ENCODE results near the gene NOM1. TPM values are rescaled to one million over a fixed set of nuclear protein-coding genes. Genes with fewer than 3 reads are reported as not detected.
A peak's percentile ranks its signal among the peaks of the same experiment; 100 is the strongest.

NOM1 gene
- total RNA-seq, 1 donor from 2014 or later: 14.4 TPM

DNA sequence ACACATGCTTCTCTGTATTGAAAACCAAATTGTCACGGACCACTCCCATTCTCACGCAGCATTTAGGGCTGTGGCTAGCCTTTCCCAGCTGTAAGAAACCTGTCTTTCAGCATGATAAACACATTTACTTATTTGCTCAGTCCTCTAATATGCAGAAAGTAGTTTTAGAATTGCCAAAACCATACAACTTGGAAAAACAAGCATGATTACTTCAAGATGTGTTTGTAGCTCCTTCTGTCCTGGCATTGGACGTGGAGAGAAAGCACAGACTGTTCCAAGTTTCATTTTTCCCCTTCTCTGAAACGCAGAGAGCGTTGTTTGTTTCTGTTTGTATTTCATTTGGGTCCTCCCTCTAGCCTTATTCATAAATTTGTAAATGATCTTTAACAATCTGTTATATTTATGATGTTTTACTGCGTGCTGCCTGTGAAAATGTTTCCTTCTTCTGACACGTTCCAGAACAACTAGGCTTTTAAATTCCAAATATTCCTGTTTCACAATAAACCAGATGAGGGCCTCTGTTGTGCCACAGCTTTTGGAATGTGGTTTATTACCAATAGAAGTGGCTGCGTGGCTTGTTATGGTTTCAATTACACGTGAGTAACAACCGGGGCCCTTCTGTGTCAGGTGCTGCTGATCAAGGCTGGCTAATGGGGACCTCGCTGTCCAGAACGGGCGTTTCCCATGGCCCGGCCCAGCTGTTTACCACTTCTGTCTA lies 34.8 kb downstream of the NOM1 start:
- peak; percentile 44 for DNase-seq (ENCODE audit: low spot score)

DNA sequence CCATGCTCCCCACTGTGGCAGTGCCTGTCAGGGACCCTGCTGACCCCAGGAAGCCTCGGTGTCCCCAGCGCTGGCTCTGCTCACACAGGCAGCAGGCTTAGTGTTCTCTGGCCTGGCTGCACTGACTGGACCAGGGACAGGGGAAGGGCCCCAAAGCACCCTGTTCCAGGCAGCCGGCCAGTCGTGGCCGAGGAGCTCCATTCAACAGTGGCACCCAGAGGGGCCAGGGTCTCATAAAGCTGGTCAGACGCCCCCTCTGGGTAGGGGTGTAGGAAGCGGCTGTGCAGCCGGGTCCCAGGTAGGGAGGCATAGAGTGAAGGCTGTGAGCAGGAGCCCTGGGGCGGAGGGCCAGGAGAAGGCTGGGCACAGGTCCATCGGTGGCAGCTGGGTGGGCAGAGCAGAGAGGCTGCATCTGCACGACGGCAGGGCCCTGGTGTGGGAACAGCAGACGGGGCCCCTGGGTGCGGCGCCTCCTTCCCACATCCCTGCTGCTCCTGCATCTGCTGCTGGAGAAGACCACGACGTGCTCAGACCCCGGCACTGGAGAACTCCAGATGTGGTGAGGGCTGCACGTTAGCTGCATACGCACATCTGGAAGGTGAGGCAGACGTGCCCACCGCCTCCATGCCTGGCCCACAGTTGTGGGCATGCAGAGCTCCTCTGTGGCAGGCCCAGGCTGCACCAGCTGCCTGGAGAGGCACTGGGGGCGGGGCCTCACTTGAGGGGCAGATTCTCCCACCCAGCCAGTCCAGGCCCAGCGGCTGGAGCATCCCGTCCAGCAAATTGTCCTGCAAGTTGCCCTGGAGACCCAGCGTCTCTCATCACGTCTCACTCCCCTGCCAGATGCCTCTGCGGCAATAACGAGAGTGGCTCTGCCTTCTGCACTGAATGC lies 35.8 kb downstream of the NOM1 start:
- DNase-seq (ENCODE audit: low spot score): no peak

DNA sequence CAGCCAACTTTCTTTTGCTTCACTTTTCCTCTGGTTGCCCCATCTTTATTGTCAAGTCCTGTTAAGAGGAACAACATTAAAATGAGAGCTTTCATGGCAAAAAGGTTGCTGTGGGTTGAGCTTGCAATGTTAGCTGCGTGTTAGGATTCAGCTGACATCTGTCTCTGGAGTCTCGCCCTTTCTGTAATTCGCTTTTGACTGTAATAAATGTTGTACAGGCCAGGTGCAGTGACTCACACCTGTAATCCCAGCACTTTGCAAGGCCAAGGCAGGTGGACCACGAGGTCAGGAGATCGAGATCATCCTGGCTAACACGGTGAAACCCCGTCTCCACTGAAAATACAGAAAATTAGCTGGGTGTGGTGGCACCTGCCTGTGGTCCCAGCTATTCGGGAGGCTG lies 36.9 kb downstream of the NOM1 start:
- DNase-seq (ENCODE audit: low spot score): no peak

DNA sequence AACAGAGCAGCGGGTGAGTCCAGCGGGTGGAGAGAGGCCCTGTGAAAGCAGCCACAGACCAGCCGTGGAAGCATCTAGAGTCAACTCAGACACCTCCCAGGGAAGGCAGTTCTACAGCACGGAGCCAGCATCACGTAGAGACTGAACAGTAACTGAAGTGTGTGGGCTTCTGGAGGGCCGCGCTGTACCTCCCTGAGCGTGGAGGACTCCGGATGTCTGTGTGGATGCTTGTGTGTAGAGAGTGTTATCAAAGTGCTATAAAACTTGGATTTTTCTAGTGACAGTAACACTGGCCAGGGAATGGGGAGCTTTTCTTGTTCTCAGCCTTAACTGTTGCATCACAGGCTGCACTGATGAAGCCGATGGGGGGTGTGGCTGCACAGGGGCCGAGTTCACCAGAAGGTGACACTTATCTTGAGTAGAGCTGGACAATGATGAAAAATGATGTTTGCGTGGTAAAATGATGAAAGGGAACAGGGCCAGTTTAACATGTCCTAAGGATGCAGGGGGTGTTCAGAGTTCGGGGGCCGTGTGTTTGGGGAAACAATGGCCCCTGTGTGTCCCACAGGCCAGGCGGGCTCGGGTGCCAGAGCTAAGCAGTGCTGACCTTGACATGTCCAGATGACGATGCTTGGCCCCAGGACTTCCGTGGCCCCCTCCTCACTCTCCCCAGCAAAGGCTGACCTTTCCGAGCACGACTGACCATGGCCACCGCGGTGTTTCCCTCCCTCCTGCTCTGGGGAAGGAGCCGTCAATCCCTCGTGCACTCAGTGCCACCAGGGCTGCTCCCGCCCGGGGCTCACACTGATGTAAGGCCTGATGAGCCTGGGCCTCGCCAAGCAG lies 39.1 kb downstream of the NOM1 start:
- peak; percentile 97 for DNase-seq (ENCODE audit: low spot score)

DNA sequence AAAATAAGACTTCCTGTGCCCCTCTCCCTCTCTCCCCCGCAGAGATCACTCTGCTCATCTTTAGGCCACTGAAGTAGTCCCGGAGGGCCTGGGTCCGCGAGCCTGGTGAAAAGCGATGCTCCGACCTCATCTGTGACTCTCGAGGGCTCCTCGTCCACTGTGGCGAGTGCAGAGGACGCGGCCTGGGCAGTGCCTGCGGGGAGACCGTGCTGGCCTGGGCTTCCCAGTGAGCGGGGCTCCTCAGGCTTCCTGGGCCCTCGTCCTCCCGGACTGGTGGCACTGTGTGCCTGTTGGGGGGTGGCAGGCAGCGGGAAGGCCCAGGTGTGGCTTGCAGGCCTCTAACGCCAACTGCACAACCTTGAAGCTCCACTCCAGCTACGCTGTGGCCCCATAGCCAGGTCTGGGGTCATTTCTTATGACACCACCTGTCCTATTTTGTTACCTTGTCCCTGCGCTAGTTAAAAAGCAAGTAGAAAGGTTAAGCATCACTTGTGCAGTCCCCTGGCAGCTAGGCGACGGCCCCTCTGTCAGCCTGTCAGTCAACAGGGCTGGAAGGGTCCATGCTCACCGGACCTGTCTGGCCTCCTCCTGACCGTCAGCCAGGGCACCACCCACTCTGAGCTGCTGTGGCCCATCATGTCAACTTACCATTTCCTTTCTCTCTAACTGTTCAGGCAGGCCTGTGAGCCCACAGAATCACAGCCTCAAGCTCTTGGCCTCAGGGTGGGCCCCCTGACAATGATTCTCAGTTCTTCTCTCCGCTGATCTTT lies 40.4 kb downstream of the NOM1 start:
- DNase-seq (ENCODE audit: low spot score): no peak

DNA sequence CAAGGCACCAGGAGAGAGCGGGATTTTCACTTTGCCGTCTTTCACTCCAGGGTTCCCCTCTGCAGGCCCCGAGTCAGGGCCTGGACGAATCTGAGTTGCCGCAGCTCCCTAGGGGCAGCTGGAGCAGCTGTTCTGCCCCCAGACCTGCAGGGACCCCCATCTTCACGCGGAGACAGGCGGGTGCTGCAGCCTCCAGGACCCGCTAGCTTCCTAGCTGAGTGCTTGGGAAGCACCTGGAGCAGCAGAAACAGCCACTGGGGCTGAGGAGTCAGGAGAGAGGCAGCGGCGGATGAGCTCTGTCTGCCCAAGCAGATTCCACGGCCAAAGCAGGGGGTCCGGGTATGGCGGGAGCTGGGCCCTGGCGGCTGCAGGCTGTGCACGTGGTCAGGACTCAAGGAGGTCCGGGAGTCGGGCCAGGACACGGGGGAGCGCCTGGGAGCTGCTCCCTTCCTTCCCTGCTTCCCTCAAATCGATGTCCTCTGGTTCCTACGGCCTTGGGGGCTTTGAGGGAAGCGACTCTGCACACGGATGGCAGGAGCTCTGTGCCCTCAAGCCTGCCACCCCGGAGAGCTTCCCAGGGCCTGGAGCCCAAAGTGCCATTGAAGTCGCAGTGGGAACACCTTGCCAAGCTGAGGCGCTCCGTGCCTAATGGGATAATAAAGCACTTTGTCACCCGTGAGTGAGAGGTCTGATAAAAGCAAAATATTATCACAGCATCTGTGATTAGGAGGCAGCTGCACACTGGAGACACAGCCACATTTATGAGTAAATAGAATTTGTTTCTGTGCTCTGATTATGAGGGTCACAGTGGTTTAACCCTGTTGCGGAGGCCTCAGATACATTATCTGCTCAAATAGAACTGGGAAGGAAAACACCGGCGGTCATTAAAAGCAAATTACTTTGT lies 43.8 kb downstream of the NOM1 start:
- peak; percentile 49 for DNase-seq (ENCODE audit: low spot score)

DNA sequence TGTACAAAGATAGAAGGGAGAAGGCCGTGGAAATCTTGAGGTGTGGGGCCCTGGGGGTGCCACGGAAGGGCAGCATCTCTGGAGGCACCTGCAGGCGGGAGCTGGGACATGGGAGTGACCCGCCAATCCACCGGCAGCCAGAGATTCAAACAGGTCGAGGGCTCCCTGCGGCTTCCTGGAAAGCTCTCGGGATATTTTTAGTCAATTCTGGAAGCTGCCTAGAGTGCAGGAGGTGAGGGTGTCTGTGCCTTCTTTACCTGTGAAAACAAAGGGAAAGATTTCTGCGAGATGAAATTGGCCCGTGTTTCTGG lies 44.4 kb downstream of the NOM1 start:
- no peak for DNase-seq (ENCODE audit: low spot score)

DNA sequence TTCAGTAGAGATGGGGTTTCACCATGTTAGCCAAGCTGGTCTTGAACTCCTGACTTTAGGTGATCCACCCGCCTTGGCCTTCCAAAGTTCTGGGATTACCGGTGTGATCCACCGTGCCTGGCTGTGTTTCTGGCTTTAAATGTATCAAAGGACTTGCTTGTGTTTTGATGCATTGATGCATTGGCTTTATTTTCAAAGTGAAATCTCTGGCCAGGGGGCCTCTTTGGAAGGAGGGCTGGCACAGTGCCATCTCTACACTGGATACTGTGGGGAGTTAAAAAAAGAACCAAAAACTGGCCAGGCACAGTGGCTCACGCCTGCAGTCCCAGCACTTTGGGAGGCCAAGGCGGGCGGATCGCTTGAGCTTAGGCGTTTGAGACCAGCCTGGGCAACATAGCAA lies 44.9 kb downstream of the NOM1 start:
- peak; percentile 18 for DNase-seq (ENCODE audit: low spot score)

DNA sequence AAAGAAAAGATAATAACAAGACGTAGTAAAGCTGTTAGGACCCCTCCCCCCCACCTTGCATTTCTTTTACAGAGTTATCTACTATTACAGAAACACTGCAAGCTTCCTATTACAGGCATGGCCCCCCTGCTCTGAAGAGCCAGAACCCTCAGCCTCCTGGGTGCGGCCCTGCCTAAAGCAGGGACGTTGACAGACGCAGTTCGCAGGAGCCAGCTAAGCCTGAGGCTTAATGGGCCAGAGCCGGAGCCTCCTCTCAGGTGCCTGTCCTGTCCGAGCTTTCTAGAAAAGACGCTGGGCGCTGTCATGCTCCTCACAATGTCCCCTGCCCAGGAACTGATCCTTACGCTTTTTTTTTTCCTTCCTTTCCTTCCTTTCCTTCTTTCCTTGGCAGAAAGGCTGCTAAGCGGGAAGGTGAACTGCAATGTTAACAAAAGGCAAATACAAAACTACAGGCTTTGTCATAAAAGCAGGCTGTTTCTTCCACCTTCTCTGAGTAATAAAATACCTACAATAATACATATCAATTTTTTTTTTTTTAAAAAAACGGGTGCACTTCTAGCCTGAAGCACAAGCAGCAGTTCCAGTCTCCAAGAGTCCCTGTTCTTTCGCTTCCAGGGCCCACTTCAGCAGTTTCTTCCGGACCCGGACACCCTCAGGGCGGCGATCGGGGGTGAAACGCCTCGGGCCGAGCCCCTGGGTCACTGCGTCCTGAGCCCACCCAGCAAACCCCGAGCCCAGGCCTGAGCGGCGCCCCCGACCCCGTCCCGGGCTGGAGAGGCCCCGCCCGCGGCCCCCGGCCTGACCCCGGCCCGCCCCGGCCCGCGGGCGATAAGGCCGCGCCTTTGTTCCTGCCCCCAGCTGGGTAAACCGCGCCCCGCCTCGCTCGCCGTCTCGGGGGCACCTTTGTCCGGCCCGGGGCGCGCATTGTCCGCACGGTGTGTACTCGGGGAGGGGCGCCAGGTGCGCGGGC lies 49.8 kb downstream of the NOM1 start:
- DNase-seq (ENCODE audit: low spot score): peak; percentile 17

DNA sequence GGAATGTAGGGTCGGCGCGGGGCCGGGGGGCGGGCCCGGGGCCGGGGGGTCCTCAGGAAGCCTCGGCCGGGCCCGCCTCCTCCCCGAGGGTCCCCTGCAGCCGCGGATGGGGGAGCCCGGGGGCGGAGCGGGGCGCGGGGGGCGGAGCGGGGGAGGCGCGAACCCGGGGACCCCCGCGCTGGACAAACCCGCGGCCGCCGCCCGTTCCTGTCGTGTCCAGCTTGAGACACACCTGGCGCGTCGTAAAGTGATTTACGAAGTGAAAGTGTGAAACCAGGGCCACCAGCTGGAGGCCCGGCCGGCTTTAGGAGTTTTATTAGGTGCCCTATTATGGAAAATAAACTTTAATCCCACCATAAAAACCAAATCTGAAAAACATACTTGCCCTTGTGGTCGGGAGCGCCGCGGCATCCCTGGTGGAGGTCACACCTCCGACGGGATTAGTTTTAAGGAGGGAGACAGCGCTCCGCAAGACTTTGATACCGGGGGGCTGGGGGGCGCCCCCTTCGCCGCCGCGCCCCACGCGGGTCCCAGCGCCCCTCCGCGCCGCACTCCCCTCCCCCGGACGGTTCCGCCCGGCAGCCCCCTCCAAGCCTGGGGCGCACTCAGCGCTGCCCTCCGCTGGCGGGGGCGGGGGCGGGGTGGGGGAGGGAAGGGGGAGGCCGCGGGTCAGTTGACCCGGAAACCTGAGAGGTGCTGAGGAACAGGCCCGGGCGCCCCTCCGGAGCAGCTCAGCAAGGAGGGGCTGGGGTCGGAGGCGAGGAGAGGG lies 50.6 kb downstream of the NOM1 start:
- no peak for DNase-seq (ENCODE audit: low spot score)

DNA sequence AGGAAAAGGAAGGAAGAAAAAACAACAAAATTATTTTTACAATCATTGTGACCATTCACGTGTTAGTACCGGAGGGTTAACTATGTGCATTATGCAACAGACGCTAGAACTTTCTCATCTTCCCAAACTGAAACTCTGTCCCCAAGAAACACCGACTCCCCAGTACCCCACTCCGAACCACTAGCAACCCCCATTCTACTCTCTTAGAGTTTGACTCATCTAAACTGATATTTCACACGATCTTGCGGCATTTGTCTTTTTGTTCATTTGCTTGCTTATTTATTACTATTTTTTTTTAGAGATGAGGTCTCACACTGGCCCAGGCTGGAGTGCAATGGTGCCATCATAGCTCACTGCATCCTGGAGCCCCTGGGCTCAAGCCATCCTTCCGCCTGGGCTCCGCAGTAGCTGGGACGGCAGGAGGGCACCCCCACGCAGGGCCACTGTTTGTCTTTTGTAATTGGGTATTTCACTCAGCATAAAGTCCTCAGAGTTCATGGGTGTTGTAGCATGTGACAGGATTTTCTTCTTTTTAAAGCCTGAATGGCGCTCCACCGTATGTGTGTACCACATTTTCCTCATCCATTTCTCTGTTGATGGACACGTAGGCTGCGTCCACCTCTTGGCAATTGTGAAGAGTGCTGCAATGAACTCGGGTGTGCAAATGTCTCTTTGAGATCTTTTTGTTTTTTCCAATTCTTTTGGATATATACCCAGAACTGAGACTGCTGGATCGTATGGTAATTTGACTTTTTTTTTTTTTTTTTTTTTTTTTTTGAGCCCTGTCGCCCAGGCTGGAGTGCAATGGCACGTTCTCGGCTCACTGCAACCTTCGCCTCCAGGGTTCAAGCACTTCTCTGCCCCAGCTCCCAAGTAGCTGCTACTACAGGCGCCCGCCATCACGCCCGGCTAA lies 51.5 kb downstream of the NOM1 start:
- DNase-seq (ENCODE audit: low spot score): no peak

DNA sequence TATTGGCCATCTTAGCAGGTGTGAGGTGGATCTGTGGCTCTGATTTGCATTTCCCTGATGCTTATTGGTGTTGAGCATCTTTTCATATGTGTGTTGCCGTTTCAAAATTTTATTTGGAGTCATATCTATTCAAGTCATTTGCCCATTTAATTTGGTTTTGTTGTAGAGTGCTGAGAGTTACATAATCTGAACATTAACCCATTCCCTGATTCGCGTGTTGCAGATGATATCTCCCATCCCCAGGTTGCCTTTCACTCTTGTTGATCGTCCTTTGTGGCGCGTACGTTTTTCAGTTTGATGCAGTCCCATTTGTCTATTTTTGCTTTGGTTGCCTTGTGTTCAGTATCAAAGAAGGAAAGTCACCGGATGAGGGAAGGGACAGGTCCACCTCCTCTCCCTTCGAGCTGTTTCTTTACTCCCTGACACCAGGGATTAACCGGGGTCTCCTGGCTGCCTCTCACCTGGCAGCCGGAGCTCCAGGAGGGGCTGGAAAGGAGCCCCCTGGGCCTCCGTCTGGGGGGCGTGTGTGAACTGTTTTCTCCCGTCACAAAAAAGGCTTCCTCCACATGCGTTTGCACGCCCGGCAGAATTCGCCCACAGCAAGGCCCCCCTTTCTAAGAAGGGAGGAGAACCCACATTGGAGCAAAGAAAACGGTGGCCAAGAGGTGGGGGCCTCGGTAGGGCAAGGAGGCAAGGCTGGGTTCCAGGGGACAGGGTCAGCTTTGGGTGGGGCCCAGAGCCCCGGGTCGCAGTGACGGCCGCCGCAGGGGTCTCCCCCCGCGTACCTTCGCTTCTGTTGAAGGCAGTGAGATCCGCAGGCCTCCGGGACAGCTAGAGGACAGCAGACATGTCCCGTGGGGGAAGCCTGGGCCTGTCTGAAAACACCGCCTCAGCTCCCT lies 52.7 kb downstream of the NOM1 start:
- DNase-seq (ENCODE audit: low spot score): no peak

DNA sequence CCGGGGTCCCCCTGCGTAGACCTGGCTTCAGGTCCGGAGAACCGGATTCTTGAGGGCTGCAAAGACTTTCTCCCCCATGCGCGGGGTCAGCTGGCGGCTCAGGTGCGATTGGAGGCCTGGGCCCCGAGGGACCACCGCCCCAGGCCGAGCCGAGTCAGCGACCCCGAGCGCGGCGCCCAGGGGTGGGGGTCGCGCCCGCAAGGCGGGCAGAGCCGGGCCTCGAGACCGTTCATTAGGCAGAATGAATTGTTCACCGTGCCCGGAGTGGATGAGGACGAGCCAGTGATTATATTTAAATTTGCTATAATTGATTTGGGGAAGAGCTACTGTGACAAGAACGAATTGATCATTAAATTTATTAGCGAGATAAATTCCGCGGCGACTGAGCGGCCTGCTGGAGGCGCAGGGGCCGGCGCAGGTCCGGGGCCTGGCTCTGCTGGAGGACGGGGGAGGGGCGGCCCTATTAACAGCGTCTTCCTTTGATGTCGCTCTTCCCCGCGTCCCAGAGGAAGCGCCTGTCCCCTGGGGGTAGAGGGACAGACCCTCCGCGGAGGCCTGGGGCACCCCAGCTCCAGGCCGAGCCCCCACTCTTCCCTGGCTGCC lies 53.4 kb downstream of the NOM1 start:
- DNase-seq (ENCODE audit: low spot score): no peak

DNA sequence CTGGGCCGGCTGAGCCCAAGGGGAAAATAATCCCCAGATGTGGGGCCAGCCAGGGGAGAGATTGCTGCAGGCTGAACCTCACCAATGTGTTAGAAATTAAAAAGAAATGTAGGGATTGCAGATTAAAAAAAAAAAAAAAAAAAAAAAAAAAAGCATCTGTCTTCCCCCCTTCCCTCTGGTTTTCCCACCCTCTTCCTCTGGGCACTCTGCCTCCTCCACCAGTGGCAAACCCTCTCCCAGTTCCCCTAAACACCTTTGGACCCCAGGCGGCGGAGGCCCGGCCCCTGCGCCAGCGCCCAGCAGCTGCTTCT lies 53.9 kb downstream of the NOM1 start:
- no peak for DNase-seq (ENCODE audit: low spot score)

DNA sequence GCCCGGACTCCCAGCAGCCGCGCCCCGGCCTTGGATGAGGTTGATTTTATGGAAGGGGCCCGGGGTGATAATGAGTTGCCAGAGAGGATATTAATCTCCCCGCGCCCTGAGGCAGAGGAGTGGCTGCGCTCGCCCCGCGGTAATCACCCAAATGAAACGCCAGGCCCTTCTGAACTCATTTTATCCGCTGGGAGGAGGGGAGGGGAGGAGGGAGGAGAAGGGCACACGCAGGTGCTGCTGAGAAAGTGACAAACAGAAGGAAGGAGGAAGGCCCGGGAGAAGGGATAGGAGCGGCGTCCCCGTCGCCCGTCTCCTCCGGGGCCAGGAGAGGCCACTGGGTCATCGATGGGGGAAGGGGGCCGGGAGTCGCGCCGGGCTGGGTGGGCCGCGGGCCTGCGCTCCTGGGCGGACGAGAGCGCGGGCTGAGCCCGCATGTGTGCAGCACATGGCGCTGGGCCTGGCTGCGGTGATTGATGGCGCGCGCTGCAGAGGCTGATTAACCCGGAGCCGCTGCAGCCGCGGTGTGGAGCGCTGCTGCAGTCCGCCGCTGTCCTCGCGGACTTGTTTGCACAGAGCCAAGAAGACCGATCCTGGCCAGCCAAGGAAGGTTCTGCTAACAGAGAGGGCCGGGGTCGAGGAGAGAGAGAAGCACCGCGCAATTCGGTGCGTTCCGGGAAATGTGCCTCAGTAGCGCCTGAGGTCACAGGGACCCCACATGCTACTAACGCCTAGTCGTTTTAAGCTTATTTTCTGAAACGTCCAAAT lies 54.4 kb downstream of the NOM1 start:
- DNase-seq (ENCODE audit: low spot score): peak; percentile 27
